NCI-H2227 (cell line): ENCODE results near the gene QRICH2.
"Not testable (repeated sequence)": the region's sequence is repeated elsewhere in the genome, so short reads cannot be mapped to it uniquely, and the experiment has no call there.

ENCODE experiments used
- DNase-seq: peaks from one replicate; lab custom pipeline; 2025; ENCODE audit not compliant: unreplicated experiment; lab: John Stamatoyannopoulos, UW

Gene QRICH2

GRCh38 chr17:76333673-76334505 is 25.8 kb upstream of the QRICH2 start:
- peak; percentile 8 for DNase-seq

GRCh38 chr17:76331083-76331482 is 23.0 kb upstream of the QRICH2 start:
- no peak for DNase-seq

- no peak for DNase-seq
Observed at GRCh38 chr17:76329664-76330063, 21.6 kb upstream of the QRICH2 start.

GRCh38 chr17:76327696-76328095 is 19.6 kb upstream of the QRICH2 start:
- DNase-seq = no peak

- no peak for DNase-seq
Observed at GRCh38 chr17:76326306-76326705, 18.2 kb upstream of the QRICH2 start.

- no peak for DNase-seq
Observed at GRCh38 chr17:76318586-76318985, 10.5 kb upstream of the QRICH2 start.

GRCh38 chr17:76317535-76317934 is 9.5 kb upstream of the QRICH2 start:
- no peak for DNase-seq

- no peak for DNase-seq
Observed at GRCh38 chr17:76314392-76315227, 6.5 kb upstream of the QRICH2 start.

- no peak for DNase-seq
Observed at GRCh38 chr17:76312735-76313134, 4.7 kb upstream of the QRICH2 start.

- DNase-seq = no peak
Observed at GRCh38 chr17:76309461-76309860, 1.4 kb upstream of the QRICH2 start.

- DNase-seq = no peak
Observed at GRCh38 chr17:76307299-76307965, 644 bp downstream of the QRICH2 start.

GRCh38 chr17:76305135-76305454 is 3.0 kb downstream of the QRICH2 start:
- DNase-seq = not testable (repeated sequence)

GRCh38 chr17:76304226-76305134 is 3.6 kb downstream of the QRICH2 start:
- no peak for DNase-seq

- DNase-seq = no peak
Observed at GRCh38 chr17:76297436-76297835, 10.6 kb downstream of the QRICH2 start.

GRCh38 chr17:76296889-76297288 is 11.2 kb downstream of the QRICH2 start:
- no peak for DNase-seq

GRCh38 chr17:76296186-76296585 is 11.9 kb downstream of the QRICH2 start:
- no peak for DNase-seq

GRCh38 chr17:76293106-76293505 is 15.0 kb downstream of the QRICH2 start:
- no peak for DNase-seq

GRCh38 chr17:76292567-76292966 is 15.5 kb downstream of the QRICH2 start:
- DNase-seq = no peak

- no peak for DNase-seq
Observed at GRCh38 chr17:76281573-76282371, 26.3 kb downstream of the QRICH2 start.

- DNase-seq = no peak
Observed at GRCh38 chr17:76280650-76281049, 27.4 kb downstream of the QRICH2 start.
